ENCODE results near the gene LARGE1. TPM values are rescaled to one million over a fixed set of nuclear protein-coding genes. Genes with fewer than 3 reads are reported as not detected.

Gene LARGE1
- total RNA-seq, 1 experiment from 2014 or later, result 1.5 TPM

DNA sequence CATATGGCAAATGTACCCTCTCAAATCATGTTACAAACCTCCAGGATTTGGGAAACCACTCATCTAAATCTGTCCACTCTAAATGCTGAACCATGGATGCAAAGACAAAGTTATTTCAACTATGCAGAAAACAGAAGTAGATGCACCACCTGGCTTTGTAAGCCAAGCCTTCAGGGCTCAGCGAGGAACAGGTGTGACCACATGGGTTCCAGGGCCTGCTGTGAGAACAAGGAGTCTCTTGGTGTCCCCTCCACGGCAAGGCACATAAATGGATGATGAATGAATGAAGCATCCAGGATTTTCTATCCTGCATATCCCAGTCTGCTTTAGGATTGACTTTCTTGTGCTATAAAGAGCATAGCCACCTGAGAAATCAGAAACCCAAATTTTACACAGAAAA is 284.5 kb downstream of the LARGE1 start:
- H3K9me3 ChIP-seq (ENCODE audit: control insufficient read depth in 1 of 2, insufficient read depth in 1 of 2, low read depth in 1 of 2, low read length in 2 of 2), result peaks cover 8 to 26% of the 10 kb centered on the region in 2 experiments; a peak in 2 of 4 replicates
- H2AFZ ChIP-seq (ENCODE audit: low read depth, low read length, poor library complexity, severe bottlenecking), result no peak overlapping the region
- no peak overlapping the region for H3K4me2 ChIP-seq (ENCODE audit: low read length)
- BruUV-seq (replicated peaks), result no TSS peak
- H3K36me3 ChIP-seq (ENCODE audit: control insufficient read depth in 1 of 2, insufficient read depth in 2 of 2, low read length in 2 of 2), result no peaks in the 10 kb centered on the region
- no peaks in the 10 kb centered on the region for H3K79me2 ChIP-seq (ENCODE audit: insufficient read depth, low read length)
- no peaks in the 10 kb centered on the region for H3K27me3 ChIP-seq (ENCODE audit: insufficient read depth, low read length)
- ATAC-seq (no peak), DNase-seq (ENCODE audit: low read depth, low spot score) (no peak)
- intact Hi-C loops (cut with micrococcal nuclease), result no loop called here
- TF ChIP-seq, protein P1, sequence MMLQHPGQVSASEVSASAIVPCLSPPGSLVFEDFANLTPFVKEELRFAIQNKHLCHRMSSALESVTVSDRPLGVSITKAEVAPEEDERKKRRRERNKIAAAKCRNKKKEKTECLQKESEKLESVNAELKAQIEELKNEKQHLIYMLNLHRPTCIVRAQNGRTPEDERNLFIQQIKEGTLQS (IDR thresholded peaks at IDR 0.05), result no peak
- TF ChIP-seq, protein P2, sequence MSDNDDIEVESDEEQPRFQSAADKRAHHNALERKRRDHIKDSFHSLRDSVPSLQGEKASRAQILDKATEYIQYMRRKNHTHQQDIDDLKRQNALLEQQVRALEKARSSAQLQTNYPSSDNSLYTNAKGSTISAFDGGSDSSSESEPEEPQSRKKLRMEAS (IDR thresholded peaks at IDR 0.05), result no peak
- TF ChIP-seq ZFX (IDR thresholded peaks at IDR 0.05), result no peak
- no peak for TF ChIP-seq ELF1 (IDR thresholded peaks at IDR 0.05; ENCODE audit: borderline replicate concordance, low read depth)
- TF ChIP-seq TCF7L2 (IDR thresholded peaks at IDR 0.05; ENCODE audit: borderline replicate concordance, extremely low read depth, insufficient read depth, insufficient read length), result no peak
- TF ChIP-seq EGR1 (IDR thresholded peaks at IDR 0.05; ENCODE audit: low read depth), result no peak
- TF ChIP-seq FOSL1 (IDR thresholded peaks at IDR 0.05; ENCODE audit: low read depth), result no peak
- no peak for TF ChIP-seq ZNF274 (IDR thresholded peaks at IDR 0.05; ENCODE audit: low read depth, low read length)
- TF ChIP-seq, protein P3, sequence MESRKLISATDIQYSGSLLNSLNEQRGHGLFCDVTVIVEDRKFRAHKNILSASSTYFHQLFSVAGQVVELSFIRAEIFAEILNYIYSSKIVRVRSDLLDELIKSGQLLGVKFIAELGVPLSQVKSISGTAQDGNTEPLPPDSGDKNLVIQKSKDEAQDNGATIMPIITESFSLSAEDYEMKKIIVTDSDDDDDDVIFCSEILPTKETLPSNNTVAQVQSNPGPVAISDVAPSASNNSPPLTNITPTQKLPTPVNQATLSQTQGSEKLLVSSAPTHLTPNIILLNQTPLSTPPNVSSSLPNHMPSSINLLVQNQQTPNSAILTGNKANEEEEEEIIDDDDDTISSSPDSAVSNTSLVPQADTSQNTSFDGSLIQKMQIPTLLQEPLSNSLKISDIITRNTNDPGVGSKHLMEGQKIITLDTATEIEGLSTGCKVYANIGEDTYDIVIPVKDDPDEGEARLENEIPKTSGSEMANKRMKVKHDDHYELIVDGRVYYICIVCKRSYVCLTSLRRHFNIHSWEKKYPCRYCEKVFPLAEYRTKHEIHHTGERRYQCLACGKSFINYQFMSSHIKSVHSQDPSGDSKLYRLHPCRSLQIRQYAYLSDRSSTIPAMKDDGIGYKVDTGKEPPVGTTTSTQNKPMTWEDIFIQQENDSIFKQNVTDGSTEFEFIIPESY (IDR thresholded peaks at IDR 0.05; ENCODE audit: extremely low read depth, insufficient replicate concordance, low read length), result no peak
- no peak for TF ChIP-seq CEBPB (IDR thresholded peaks at IDR 0.05; ENCODE audit: low read depth)
- TF ChIP-seq, protein P4, sequence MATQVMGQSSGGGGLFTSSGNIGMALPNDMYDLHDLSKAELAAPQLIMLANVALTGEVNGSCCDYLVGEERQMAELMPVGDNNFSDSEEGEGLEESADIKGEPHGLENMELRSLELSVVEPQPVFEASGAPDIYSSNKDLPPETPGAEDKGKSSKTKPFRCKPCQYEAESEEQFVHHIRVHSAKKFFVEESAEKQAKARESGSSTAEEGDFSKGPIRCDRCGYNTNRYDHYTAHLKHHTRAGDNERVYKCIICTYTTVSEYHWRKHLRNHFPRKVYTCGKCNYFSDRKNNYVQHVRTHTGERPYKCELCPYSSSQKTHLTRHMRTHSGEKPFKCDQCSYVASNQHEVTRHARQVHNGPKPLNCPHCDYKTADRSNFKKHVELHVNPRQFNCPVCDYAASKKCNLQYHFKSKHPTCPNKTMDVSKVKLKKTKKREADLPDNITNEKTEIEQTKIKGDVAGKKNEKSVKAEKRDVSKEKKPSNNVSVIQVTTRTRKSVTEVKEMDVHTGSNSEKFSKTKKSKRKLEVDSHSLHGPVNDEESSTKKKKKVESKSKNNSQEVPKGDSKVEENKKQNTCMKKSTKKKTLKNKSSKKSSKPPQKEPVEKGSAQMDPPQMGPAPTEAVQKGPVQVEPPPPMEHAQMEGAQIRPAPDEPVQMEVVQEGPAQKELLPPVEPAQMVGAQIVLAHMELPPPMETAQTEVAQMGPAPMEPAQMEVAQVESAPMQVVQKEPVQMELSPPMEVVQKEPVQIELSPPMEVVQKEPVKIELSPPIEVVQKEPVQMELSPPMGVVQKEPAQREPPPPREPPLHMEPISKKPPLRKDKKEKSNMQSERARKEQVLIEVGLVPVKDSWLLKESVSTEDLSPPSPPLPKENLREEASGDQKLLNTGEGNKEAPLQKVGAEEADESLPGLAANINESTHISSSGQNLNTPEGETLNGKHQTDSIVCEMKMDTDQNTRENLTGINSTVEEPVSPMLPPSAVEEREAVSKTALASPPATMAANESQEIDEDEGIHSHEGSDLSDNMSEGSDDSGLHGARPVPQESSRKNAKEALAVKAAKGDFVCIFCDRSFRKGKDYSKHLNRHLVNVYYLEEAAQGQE (IDR thresholded peaks at IDR 0.05; ENCODE audit: low read depth), result no peak
- no peak for TF ChIP-seq EZH2 (IDR thresholded peaks at IDR 0.05)
- TF ChIP-seq SP1 (IDR thresholded peaks at IDR 0.05; ENCODE audit: low read depth), result no peak
- no peak for TF ChIP-seq POLR2AphosphoS5 (IDR thresholded peaks at IDR 0.05; ENCODE audit: low read depth, low read length)
- TF ChIP-seq SRF (IDR thresholded peaks at IDR 0.05; ENCODE audit: low read depth), result no peak
- TF ChIP-seq YY1 (IDR thresholded peaks at IDR 0.05; ENCODE audit: extremely low read depth, insufficient replicate concordance, low read depth, low read length), result no peak
- no peak for TF ChIP-seq RAD21 (IDR thresholded peaks at IDR 0.05; ENCODE audit: low read depth)
- no peaks in the 10 kb centered on the region for H4K20me1 ChIP-seq (ENCODE audit: insufficient read depth)
- H3K27ac ChIP-seq (ENCODE audit: low read depth, low read length), result no peak overlapping the region
- no peaks in the 10 kb centered on the region for H3K9me2 ChIP-seq (ENCODE audit: insufficient read depth)
- POLR2A ChIA-PET, result no interaction called here
- RAD21 ChIA-PET (ENCODE audit: low non-redundant PET in 1 of 2, low total read pairs in 2 of 2, uncharacterized antibody in 2 of 2, unreplicated experiment in 2 of 2), result no interaction called here
- no peaks in the 10 kb centered on the region for H3K4me1 ChIP-seq (ENCODE audit: control insufficient read depth in 1 of 2, insufficient read depth in 2 of 2, low read length in 2 of 2)
- no peak overlapping the region for H3K4me3 ChIP-seq (replicated peaks in 1 of 2; ENCODE audit: low read depth in 1 of 2, low read length in 2 of 2)
- no peak overlapping the region for H3K9ac ChIP-seq (ENCODE audit: low read length)
- CTCF ChIA-PET, result no interaction called here
